Hepatic stellate cell (primary cell): ENCODE measurements around the gene ATXN7.
A peak's percentile ranks its signal among the peaks of the same experiment; 100 is the strongest.

Source experiments
- DNase-seq: peaks from one replicate; pipeline ENCODE4 v3.0.0; 2011; ENCODE audit warnings: low spot score

ATXN7 gene

DNA sequence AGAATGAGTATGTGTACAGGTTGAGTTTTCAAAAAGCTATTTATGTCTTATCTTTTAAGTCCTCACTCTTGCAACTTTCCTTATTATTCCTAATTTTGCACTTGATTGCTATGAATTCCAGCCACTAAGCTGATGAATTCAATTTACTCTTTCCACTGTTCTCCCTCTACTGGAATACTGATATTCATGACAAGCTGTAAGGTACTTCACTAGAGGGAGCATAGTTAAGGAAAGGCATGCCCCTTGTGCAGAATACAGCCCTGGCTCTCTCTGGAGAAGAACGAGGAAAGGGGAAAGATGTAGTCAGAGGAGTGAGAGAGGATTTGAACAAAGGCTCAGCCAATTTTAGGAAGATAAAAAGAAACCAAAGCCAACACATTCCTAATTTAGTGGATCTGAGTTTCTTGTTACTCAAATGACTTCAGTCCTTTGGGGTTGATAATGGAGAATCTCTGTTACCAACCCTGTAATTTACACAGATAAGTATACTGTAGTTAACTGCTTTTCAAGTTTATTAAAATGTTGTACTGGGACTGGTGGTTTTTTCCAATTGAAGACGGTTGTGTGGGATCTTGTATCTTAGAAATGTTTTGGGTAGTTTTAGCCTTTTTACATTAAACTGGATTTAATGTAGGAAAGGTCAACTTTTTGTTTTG lies 44.5 kb downstream of the ATXN7 start:
- peak; percentile 37 for DNase-seq

DNA sequence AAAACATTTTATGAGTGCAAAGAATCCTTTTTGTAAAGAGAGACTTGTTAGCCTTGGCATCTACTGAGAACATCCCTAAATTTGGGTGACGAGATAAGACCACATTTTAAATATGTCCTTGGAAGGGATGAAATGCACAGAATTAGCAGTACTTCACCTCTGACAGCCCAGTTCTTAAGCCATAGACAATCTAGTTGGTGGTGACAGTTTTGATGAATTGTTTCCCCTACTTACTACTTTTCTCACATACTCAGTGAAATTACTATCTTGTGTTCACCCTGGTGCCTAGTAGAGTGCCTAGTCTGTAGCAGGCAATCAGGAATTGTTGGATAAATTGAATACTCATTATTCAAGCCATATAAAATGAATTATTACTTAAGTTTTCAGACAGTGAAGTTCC lies 45.1 kb downstream of the ATXN7 start:
- no peak for DNase-seq

- DNase-seq, result peak; percentile 25
Observed at GRCh38 chr3:63909431-63909830, 45.8 kb downstream of the ATXN7 start.

GRCh38 chr3:63910001-63910400 lies 46.3 kb downstream of the ATXN7 start:
- no peak for DNase-seq

DNA sequence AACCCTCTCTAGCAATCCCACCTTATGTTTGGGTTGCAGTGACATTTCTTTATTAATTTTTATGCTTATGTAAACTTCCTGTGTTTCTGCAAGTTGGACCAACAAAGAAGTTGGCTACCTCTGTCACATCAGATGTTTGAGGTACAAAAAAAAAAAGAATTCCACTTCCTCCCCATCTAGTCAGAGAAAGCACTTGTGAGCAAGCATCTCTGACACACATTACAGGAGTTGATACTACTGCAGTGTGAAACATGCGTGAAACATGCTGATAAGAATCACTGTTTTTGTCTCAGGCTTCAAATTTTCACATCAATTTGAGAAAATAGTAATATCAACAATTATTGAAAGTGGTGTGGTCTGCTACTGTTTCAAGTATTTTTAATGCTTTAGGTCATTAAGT lies 47.2 kb downstream of the ATXN7 start:
- DNase-seq, result peak; percentile 38

GRCh38 chr3:63911509-63911872 lies 47.8 kb downstream of the ATXN7 start:
- peak; percentile 31 for DNase-seq

DNA sequence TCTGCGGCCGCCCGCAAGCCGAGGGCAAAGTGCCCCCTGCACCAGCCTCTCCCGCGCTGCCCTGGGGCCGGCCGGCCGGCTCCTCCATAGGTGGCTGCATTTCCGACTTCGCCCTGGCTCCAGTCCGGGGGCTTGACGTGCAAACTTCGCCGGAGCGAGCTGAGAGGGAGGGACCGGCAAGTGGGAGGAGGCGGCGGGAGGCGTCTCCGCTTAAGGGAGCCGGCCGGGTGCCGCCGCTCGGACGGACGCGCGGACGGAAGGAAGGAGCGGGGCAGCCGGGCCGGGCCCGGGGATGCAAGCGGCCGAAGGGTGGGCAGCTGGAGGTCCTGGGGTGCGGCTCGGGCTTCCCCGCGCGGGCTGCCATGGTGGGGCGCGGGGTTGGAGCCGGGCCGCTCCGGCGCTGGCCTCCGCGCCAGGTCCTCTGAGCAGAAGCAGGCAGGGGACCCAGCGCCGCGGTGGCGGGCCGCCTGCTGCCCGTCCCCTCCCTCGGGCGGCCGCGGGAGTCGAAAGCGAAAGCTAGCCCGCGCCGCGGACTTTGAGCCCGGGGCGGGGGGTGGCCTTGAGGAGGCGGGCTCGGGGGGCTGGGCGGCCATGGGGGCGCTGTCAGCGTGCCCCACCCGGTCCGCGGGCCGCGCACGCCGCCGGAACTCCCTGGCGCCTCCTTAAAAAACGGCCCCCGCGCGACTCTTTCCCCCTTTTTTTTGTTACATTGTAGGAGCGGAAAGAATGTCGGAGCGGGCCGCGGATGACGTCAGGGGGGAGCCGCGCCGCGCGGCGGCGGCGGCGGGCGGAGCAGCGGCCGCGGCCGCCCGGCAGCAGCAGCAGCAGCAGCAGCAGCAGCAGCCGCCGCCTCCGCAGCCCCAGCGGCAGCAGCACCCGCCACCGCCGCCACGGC lies 48.5 kb downstream of the ATXN7 start, which contains the start of gene SCAANT1:
SCAANT1 (minus strand) TSS at position 511 of the 895 bp plus-strand sequence.
- peak; percentile 86 for DNase-seq

GRCh38 chr3:63912768-63913588 lies 49.3 kb downstream of the ATXN7 start:
- DNase-seq, result peak; percentile 63

- no peak for DNase-seq
Observed at GRCh38 chr3:63914312-63914711, 50.6 kb downstream of the ATXN7 start.

GRCh38 chr3:63918321-63918720 lies 54.7 kb downstream of the ATXN7 start:
- DNase-seq, result peak; percentile 47

GRCh38 chr3:63920001-63920400 lies 56.3 kb downstream of the ATXN7 start:
- no peak for DNase-seq

DNA sequence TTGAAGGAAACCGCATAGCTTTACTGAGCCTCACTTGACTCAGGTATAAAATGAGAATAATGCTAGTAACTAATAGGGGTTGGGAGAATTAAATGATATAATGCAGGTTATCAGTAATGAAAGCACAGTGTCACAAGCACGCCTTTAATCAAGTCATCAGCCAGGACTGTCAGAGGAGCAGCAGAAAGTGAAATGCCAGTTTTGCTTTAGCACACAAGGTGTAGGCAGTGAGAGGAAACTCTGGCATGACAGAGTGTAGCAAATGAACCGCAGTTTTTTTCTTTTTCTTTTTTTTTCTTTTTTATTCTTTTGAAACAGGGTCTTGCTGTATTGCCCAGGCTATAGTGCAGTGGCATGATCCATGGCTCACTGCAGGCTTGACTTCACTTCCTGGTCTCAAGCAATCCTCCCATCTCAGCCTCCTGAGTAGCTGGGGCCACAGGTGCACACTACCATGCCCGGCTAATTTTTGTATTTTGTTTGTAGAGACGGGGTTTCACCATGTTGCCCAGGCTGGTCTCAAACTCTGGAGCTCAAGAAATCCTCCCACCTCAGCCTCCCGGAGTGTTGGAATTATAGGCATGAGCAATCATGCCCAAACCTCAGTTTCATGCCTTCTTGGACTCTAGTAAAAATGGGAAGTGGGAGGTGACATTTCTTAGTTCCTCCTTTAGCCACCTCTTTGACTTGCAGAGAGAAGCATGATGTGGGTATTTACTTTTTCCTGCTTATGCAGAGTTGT lies 58.2 kb downstream of the ATXN7 start:
- no peak for DNase-seq

DNA sequence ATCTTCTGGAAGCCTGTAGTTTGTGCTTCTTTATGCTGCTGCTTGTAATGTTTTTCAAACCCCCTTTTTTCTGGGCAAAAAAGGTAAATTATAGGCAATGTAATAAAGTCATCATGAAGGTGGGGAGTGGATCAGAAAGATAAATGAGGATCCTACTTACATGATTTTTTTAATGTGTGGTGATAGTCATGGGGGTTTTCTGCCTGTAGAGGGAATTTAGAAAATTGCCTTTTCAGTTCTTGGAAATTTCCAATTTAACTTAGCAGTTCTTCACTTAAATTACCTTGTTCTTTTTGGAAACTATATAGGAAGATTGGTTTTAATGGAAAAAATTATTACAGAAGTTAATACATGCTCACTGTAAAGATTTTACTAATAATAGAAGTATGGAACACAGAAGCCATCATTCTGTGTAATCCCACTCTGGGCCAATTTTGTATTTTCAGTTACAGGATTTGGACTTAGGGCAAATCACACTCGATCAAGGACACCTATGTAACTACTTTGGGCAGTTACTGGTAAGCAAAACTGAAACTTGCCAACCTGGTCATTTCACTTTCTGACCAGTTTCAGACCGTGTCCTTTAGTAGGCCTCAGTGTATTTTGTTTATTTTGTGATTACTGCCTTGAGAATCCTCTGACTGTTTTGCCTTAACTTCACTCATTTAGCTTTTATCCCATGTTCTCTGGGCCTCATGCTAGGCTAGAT lies 59.0 kb downstream of the ATXN7 start:
- no peak for DNase-seq

GRCh38 chr3:63926309-63926708 lies 62.6 kb downstream of the ATXN7 start:
- DNase-seq, result no peak

GRCh38 chr3:63927422-63928280 lies 64.0 kb downstream of the ATXN7 start:
- DNase-seq, result no peak

DNA sequence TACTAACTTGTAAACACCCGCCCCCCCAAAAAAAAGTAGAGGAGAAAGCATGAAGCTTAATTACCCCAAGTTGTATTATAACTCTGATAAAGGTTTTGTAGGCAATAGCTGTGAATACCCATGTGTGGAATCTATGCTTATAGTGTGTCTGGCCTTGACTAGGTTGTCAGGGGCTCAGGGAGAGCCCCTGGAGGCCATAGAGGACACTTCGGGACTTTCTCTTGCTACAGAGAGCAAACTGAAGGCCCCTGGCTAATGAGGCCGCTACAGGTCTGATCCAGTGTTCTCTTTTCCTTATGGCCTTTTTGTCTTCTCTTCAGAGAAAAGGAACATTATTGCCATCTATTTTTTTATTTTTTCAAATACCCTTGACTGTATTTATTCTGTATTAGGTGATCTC lies 67.6 kb downstream of the ATXN7 start:
- DNase-seq, result no peak

- DNase-seq, result no peak
Observed at GRCh38 chr3:63932509-63933212, 69.0 kb downstream of the ATXN7 start.

DNA sequence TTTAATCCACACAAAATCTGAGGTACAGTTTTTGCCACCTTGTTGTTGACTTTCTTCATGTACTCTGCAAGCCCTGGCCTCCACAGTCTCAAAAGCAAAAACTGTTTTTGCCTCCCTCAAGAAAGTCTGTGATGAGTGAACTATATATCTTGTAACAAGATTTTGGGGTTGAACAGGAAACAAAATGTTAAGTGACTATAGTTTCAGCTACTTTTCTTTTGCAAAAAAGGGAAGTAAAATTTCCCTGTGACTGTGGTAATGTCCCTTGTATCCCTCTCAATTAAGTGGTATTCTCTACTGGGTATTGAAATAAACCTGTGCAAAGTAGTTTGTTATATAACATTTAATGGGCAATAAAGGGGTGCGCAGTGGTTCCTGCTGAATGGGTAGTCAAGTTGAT lies 69.8 kb downstream of the ATXN7 start:
- no peak for DNase-seq

DNA sequence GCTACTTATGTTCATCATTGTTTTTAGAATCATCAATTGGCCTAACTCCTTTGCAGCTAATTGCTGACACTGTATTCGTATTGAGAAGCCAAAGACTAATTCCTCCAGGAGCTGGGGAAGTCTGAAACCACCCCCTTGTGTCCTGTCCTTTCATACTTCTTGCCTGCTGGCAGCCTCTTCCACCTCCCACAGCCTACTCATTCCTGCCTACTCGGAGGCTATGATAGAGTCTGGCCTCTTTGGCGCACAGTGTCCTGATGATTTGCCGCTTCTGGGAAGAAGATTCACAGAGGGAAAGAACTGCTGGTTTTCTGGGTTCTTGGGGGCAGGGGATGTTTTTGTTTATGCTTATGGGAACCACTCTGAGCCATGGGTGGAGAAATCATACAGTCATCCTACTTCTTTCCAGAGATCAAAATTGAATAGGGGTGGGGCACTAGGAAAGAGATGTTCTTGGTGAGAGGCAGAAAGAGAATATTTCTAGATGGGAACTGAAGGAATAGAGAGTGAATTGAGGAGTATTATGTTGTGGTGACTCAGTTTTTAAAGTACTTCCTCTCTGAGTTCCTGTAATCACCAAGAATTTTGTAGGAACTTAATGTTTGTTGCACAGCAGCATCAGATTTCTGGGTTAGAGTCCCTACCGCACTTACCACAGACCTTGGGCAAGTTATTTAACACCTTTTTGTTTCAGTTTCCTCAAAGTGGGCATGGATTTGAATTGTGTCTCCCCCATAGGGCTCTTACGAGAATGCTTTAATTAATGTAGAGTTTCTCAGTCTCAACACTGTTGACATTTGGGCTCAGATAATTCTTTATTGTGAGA lies 70.6 kb downstream of the ATXN7 start:
- DNase-seq, result no peak
